T-helper 22 cell (primary cell): ENCODE data around the gene AIFM3.

Experiments used
- DNase-seq: peaks from one replicate; pipeline ENCODE4 v3.0.0-alpha.2; 2020; ENCODE audit warnings: low read depth

AIFM3 gene

GRCh38 chr22:21009638-21010425 is 42.8 kb downstream of the AIFM3 start:
- DNase-seq: no peak

- no peak for DNase-seq
Measured at GRCh38 chr22:21010426-21011113, 43.5 kb downstream of the AIFM3 start.

GRCh38 chr22:21012446-21013407 is 45.7 kb downstream of the AIFM3 start:
- DNase-seq: no peak

- no peak for DNase-seq
Measured at GRCh38 chr22:21013657-21014201, 46.7 kb downstream of the AIFM3 start.

GRCh38 chr22:21014202-21014725 is 47.2 kb downstream of the AIFM3 start:
- DNase-seq: peak; percentile 79

GRCh38 chr22:21014726-21015465 is 47.8 kb downstream of the AIFM3 start, which contains the start of gene P2RX6:
Gene P2RX6, plus strand, starts transcription at chr22:21015165. Its CDS starts 10 bp downstream, at chr22:21015175.
- no peak for DNase-seq

- no peak for DNase-seq
Measured at GRCh38 chr22:21015466-21016006, 48.5 kb downstream of the AIFM3 start.

- DNase-seq: no peak
Measured at GRCh38 chr22:21016644-21017420, 49.8 kb downstream of the AIFM3 start.

GRCh38 chr22:21018314-21018713 is 51.3 kb downstream of the AIFM3 start:
- no peak for DNase-seq

- no peak for DNase-seq
Measured at GRCh38 chr22:21020802-21021429, 53.9 kb downstream of the AIFM3 start.

- DNase-seq: no peak
Measured at GRCh38 chr22:21022507-21022906, 55.5 kb downstream of the AIFM3 start.

- DNase-seq: no peak
Measured at GRCh38 chr22:21022955-21023614, 56.0 kb downstream of the AIFM3 start.

GRCh38 chr22:21025266-21025665 is 58.2 kb downstream of the AIFM3 start:
- DNase-seq: no peak

- DNase-seq: no peak
Measured at GRCh38 chr22:21025763-21026755, 59.0 kb downstream of the AIFM3 start.

- DNase-seq: no peak
Measured at GRCh38 chr22:21026783-21027692, 60.0 kb downstream of the AIFM3 start.
